OCI-LY1 (cell line): Measurements from ENCODE around the gene TSR1.
"Not testable (repeated sequence)": the region's sequence is repeated elsewhere in the genome, so short reads cannot be mapped to it uniquely, and the experiment has no call there.

Experiments
- H2AFZ ChIP-seq: fragments of 200-600 bp; sonication (generic), shearing (Covaris generic); 2 replicates; pipeline ENCODE4 v1.6.0; 2014; ENCODE audit warnings: antibody characterized with exemption, mild to moderate bottlenecking, low read length
- H3F3A ChIP-seq: fragments of 200-600 bp; sonication (generic), shearing (Covaris generic); 2 replicates; pipeline ENCODE4 v1.6.0; 2014; ENCODE audit warnings: mild to moderate bottlenecking, antibody characterized with exemption, low read length, moderate library complexity; ENCODE audit not compliant: insufficient read depth
- H3K27ac ChIP-seq: fragments of 200-600 bp; sonication (generic); 2 replicates; pipeline ENCODE4 v1.5.1; 2014; ENCODE audit warnings: low read length, mixed run types, mild to moderate bottlenecking, low read depth; ENCODE audit not compliant: poor library complexity, severe bottlenecking
- H3K27me3 ChIP-seq: fragments of 200-600 bp; sonication (generic); 2 replicates; pipeline ENCODE4 v1.6.0; 2014; ENCODE audit warnings: antibody characterized with exemption, mild to moderate bottlenecking, low read length, moderate library complexity; ENCODE audit not compliant: insufficient read depth
- H3K36me3 ChIP-seq: fragments of 200-600 bp; sonication (generic); 2 replicates; pipeline ENCODE4 v1.6.1; 2014; ENCODE audit warnings: mild to moderate bottlenecking, antibody characterized with exemption, low read length, moderate library complexity, mixed read lengths; ENCODE audit not compliant: insufficient read depth
- H3K4me1 ChIP-seq: fragments of 200-600 bp; sonication (generic); 2 replicates; pipeline ENCODE4 v1.5.1; 2014; ENCODE audit warnings: mild to moderate bottlenecking, low read length, moderate library complexity; ENCODE audit not compliant: insufficient read depth, severe bottlenecking
- H3K4me2 ChIP-seq: fragments of 200-600 bp; sonication (generic), shearing (Covaris generic); 2 replicates; pipeline ENCODE4 v1.6.1; 2014; ENCODE audit warnings: low read length
- H3K4me3 ChIP-seq: fragments of 200-600 bp; sonication (generic); 2 replicates; pipeline ENCODE4 v1.5.1; 2014; ENCODE audit warnings: low read length, low read depth, mild to moderate bottlenecking, mixed read lengths; ENCODE audit not compliant: poor library complexity, severe bottlenecking
- H3K79me2 ChIP-seq: fragments of 200-600 bp; shearing (Covaris generic); 2 replicates; pipeline ENCODE4 v1.6.1; 2016; ENCODE audit warnings: mixed run types, low read length, mixed read lengths; ENCODE audit not compliant: insufficient read depth
- H3K9ac ChIP-seq: fragments of 200-600 bp; sonication (generic), shearing (Covaris generic); 2 replicates; pipeline ENCODE4 v1.6.1; 2014; ENCODE audit warnings: mild to moderate bottlenecking, low read length, mixed read lengths
- H3K9me2 ChIP-seq: fragments of 200-600 bp; sonication (generic), shearing (Covaris generic); 2 replicates; pipeline ENCODE4 v1.6.1; 2014; ENCODE audit warnings: low read depth, mild to moderate bottlenecking, low read length, mixed read lengths
- H3K9me3 ChIP-seq: fragments of 200-600 bp; shearing (Covaris generic); 2 replicates; pipeline ENCODE4 v1.6.1; 2014; ENCODE audit warnings: low read length, mixed read lengths
- H4K20me1 ChIP-seq: fragments of 200-600 bp; sonication (generic), shearing (Covaris generic); 2 replicates; pipeline ENCODE4 v1.6.0; 2016; ENCODE audit warnings: mild to moderate bottlenecking, low read length; ENCODE audit not compliant: insufficient read depth
- CTCF ChIP-seq: fragments of 200-600 bp; sonication (generic), shearing (Covaris generic); IDR thresholded peaks from 2 replicates; pipeline ENCODE4 v1.5.1; 2017; ENCODE audit warnings: mild to moderate bottlenecking, antibody characterized with exemption, low read length, moderate library complexity, mixed read lengths
- EZH2 ChIP-seq: fragments of 200-600 bp; sonication (generic), shearing (Covaris generic); IDR thresholded peaks from 2 replicates; pipeline ENCODE4 v1.8.0; 2017; ENCODE audit warnings: borderline replicate concordance, mixed run types, mild to moderate bottlenecking, antibody characterized with exemption, low read length, moderate library complexity, mixed read lengths

The TSR1 gene

GRCh38 chr17:2321399-2321798 lies 14.9 kb downstream of the TSR1 start:
- H3K9ac ChIP-seq: no peak overlapping the region

GRCh38 chr17:2319051-2319450 lies 17.2 kb downstream of the TSR1 start:
- H3K27me3 ChIP-seq: no peaks in the 10 kb centered on the region
- H4K20me1 ChIP-seq: no peaks in the 10 kb centered on the region
- no peak for TF ChIP-seq CTCF
- no peak for TF ChIP-seq EZH2
- H3K9me2 ChIP-seq: no peaks in the 10 kb centered on the region
- no peaks in the 10 kb centered on the region for H3F3A ChIP-seq
- H2AFZ ChIP-seq: no peak overlapping the region
- no peak overlapping the region for H3K9ac ChIP-seq
- no peaks in the 10 kb centered on the region for H3K4me1 ChIP-seq
- H3K79me2 ChIP-seq: no peaks in the 10 kb centered on the region
- no peak overlapping the region for H3K27ac ChIP-seq
- no peaks in the 10 kb centered on the region for H3K9me3 ChIP-seq
- H3K4me2 ChIP-seq: no peak overlapping the region
- H3K36me3 ChIP-seq: peaks cover 28% of the 10 kb centered on the region
- H3K4me3 ChIP-seq: no peak overlapping the region

More at GRCh38 chr17:2321399-2321798, 14.9 kb downstream of the TSR1 start:
- Histone ChIP-seq H3K4me3 (no peak overlapping the region), H3K4me1 (no peaks in the 10 kb centered on the region), H3K9me3 (no peaks in the 10 kb centered on the region), H3K27me3 (no peaks in the 10 kb centered on the region), H3K27ac (no peak overlapping the region), H3K79me2 (no peaks in the 10 kb centered on the region), H2AFZ (no peak overlapping the region), H4K20me1 (no peaks in the 10 kb centered on the region), H3K9me2 (no peaks in the 10 kb centered on the region), H3F3A (no peaks in the 10 kb centered on the region), H3K4me2 (no peak overlapping the region), H3K36me3 (peaks cover 52% of the 10 kb centered on the region)
- TF ChIP-seq CTCF: no peak
- TF ChIP-seq EZH2: no peak

GRCh38 chr17:2317796-2318195 lies 18.5 kb downstream of the TSR1 start:
- Histone ChIP-seq H2AFZ (no peak overlapping the region), H3K9me3 (no peaks in the 10 kb centered on the region), H3K27me3 (no peaks in the 10 kb centered on the region), H3F3A (no peaks in the 10 kb centered on the region), H3K27ac (no peak overlapping the region), H3K9me2 (no peaks in the 10 kb centered on the region), H3K4me2 (no peak overlapping the region), H3K36me3 (peaks cover 16% of the 10 kb centered on the region), H3K4me1 (no peaks in the 10 kb centered on the region), H3K9ac (no peak overlapping the region), H4K20me1 (no peaks in the 10 kb centered on the region), H3K4me3 (no peak overlapping the region), H3K79me2 (no peaks in the 10 kb centered on the region)
- TF ChIP-seq EZH2 (no peak), CTCF (no peak)

GRCh38 chr17:2316916-2317205 lies 19.4 kb downstream of the TSR1 start:
- not testable (repeated sequence) for H3K4me1 ChIP-seq, H3K36me3 ChIP-seq, H3K9ac ChIP-seq, H4K20me1 ChIP-seq, H3K4me2 ChIP-seq, H3K27ac ChIP-seq, H3K27me3 ChIP-seq, H3K79me2 ChIP-seq, H3K4me3 ChIP-seq, H3F3A ChIP-seq, H2AFZ ChIP-seq, H3K9me2 ChIP-seq, H3K9me3 ChIP-seq
